Measurements from ENCODE around the gene MAST4.

MAST4 gene

DNA sequence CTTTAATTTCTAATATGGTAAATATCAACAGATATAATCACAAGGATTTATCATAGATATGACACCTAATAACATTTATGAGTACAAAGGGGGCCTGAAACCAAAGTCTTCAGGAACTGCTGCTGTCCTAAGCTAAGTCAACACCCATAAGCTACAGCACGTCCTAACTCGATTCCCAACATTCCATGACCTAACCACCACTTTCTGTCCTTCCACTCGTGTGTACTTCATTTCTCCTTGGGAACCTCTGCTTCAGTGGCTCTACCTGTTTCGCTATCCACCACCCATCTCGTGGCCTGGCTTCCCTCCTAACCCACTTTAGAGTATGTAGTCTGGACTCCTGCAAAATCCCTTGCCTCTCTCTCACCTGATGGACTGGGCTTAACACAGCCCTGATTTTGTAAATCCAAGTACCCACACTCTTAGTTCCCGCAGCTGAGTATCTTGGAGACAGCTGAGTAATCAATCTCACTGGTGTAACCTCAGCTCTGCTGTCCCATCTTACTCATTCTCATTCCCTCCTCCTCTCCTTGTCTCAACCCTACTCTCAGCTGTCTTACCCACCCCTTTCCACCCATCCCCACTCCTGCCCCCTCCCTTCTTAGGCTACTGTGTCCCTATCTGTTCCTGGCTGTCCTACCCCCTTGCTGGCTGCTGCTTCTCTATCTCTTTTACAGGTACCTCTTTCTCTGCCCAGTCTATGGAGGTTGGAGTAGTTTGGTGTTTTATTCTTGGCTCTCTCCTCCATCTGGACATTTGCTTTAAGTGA is 101.8 kb downstream of the MAST4 start:
- DNase-seq (ENCODE audit: low read depth in 1 of 2, low spot score in 1 of 2): no peak

DNA sequence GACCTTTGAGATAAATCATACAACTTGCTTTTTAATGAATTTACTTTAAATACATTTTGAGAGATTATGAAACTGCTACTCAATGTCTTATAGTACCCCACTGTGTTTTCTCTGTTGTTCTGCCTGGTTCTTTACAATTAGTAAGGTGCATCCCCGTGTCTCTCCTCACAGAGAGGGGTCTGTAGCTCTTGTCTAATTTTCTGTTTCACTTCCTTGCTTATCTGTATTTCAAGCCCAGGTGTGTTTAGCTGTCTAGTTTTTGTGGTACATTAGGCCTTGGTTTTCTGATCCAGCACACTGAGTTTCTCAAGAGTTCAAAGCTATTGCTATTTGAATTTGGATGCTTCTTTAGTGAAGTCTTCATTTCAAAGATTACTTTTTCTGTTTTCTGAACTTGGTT is 105.1 kb downstream of the MAST4 start:
- DNase-seq (ENCODE audit: low read depth in 1 of 2, low spot score in 1 of 2): no peak

DNA sequence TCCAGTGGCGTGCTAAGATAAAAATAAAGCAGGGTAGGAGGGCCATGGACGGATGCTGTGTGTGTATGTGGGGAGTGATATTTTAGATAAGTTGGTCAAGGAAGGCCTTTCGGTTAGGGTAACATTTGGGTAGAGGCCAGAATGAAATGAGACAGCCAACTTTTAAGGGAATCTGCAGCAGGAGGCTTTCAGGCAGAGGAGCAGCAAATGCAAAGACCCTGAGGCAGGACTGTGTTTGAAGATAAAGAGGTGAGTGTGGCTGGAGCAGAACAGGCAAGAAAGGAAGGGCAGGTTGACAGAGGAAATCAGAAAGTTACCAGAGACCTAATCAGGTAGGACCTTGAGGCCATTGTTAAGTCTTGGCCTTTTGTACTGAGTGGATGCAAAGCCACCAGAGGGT is 106.2 kb downstream of the MAST4 start:
- no peak for DNase-seq (ENCODE audit: low read depth in 1 of 2, low spot score in 1 of 2)

DNA sequence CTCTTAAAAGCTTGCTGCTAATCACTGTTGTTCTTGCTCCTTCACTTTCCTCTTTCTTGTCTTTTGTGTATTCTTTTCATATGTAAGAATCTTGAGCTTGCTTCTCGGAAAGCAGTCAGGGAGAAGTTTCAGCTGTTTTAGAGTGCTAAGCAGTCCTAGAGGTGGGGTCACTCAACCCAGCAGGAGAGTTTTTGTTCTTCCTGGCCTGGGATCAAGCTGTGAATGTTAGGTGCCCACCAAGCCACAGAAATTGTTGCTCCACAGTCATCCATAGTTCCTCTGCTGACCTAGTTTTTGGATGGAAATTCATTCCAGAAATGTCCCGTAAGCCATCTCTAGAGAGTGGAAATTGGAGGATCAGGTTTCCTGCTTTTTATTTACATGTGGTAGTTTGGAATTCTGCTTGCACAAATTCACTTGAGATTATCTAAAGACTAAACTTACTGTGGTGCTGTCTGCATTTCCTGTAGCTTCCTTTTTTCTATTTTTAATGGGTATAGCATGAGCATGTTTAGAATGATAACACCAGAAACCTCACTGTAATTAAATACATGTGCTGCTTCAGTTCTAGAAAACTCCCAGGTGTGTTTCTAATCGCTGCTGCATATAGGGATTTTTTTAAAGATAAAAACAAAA is 108.7 kb downstream of the MAST4 start:
- no peak for DNase-seq (ENCODE audit: low read depth in 1 of 2, low spot score in 1 of 2)

DNA sequence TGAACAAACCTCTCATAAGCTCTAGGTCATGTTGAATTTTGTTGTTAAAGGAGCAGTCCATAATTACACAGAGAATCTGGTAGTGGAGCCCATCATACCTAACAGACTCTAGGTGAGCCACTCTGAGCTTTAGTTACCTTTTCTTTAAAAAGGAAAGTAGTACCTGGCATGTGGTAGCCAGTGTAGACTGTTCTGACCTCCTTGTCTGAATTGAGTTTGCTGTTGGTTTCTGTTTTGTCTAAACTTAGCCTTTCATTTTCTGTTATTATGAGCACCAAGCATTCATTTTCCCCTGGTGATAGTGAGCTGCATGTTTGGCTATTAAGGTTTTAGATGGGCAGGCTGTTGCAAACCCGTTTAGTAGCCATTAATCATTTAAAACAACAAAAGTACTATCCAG is 112.2 kb downstream of the MAST4 start:
- no peak for DNase-seq (ENCODE audit: low read depth in 1 of 2, low spot score in 1 of 2)

DNA sequence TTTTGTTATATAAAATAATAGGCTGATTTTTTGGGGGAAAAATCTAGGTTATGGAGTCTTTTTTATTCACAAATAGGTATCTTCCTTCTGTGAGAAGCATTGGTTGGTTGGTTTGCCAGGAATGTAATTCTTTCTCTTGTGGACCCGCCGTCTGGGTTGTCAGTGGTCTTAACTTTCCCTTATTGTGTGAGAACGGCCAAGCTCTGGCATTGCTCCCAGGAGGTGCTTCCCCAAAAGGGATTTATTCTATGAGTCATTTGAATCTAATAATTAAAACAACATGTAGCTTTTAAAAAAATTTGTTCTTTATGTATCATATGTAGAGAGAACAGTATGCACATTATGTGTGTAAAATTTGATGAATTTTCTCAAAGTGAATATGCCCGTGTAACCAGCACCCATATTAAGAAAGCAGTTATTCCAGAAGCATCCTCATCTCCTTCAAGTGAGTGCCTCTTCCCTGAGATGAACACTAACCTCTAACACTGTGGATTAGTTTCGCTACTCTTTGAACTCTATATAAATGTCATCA is 114.4 kb downstream of the MAST4 start:
- no peak for DNase-seq (ENCODE audit: low read depth in 1 of 2, low spot score in 1 of 2)

DNA sequence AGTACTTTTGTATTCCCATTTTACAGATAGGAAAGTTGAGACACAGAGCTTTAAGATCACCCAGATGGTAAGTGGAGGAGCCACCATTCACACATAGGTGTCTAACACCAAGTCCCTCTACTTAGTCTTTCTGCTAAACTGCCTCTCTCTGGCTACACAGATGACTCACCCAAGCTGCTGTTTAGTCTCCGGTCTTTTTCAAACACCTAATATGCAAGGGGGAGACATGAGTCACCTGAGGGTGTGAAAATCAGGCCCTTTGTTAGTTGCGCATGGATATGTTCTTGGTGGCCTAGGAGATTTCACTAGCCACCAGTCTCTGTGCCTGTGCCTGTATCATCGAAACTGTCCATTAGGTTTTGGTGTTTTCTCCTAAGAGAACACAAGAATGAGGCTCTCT is 117.8 kb downstream of the MAST4 start:
- DNase-seq (ENCODE audit: low read depth in 1 of 2, low spot score in 1 of 2): no peak

DNA sequence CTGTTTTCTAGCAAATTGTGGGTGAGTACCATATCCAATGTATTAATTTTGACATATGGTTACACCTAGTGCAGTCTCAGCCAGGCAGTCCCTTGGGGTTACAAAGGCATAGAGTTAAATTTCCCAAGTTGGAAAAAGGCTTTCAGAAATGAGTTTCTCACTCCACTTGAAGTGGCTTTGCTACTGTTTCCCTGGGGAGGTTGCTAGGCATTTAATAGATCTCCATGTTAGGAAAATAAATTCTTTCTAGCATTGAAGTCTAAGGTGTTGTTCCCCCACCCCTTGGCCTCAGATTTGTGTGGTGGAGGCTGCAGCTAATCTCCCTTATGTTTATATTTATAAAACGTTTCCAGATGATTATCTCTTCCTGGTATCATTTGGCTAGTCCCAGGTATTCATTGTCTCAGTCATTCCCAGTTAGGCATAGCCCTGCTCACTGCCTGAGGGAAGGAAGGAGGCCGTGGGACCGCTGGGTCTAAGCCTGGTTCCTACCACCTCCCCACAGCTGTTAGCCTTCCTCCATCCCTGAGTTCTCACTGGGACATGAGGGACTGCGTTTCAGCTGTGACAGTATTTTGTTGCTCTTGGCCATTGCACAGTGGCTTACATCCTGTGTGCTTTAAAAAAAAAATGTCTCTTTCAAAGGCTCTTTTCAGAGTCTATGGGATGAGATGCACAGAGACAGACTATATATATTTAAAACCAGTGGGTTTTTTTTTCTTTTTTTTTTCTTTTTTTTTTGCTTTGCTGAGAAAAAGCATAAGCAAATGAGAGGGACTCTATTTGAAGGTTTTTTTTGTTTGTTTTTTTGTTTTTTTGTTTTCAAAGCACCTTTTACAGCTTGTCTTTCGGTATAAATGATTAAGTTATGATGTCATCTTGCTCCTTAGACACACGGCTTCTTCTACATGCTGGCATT is 121.5 kb downstream of the MAST4 start:
- no peak for DNase-seq (ENCODE audit: low read depth in 1 of 2, low spot score in 1 of 2)

DNA sequence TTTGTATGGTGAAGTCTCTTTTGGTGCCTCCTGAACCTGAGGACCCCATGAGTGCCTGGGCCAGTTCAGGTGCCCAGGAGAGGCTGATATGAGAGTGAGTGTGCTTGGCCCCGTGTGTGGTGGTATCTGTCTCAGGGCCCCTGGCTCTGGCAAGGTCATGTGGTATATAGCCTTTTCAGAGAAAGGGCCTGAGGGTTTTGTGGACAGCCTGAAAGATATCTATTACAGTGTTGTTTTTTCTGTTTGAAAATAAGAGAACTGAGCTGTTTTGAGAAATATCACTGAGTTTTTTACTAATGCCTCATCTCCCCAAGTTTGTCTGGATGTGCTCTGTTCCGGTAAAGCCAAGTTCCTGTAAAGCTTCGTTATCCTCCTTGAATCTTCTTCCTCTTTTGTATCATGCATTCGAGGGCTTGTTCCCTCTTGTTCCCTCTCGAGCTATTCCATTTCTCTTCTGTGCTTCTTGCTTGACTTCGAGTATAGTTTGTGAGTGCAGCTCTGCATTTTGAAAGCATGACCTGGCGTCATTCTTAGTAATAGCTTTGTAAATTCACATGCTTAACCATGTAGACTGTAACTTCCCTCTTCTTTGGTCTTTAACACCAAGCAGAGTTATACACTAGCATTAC is 122.3 kb downstream of the MAST4 start:
- no peak for DNase-seq (ENCODE audit: low read depth in 1 of 2, low spot score in 1 of 2)

DNA sequence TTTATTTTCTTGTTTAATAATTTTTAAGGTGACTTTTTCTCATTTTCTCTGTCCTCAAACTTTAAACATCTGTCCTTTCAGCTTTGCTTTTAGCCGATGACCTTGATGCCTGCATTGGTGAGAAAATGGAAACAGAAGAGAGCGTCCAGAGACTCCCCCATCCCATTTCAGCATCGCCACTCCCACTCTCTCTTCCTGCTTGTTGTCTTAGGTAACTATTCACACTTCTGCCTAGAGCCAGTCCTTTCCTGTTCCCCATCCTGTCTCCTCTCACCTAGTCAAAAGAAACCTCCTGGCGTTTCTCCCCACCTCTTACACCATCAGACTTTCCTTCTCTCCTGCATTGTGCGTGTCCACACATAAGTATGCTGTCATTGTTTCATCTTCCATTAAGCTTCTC is 124.6 kb downstream of the MAST4 start:
- DNase-seq (ENCODE audit: low read depth in 1 of 2, low spot score in 1 of 2): no peak

DNA sequence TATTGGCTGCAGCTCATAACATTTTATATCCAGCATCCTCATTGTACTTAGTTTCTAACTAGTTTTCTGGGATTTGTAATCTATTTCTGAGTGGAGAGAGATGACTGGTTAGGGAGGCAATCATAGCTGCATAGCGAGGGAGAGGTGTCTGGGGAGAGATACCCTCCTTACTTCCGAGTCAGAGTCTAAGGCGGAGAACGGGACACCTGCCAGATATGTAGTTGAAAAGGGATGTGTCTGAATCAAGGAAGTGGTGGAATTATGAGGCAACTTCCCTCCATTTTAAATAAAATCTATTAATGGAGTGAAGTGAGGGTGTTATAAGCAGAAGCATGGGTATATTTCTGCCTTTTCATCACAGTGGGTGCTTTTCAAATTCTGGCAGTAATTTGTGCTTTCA is 126.5 kb downstream of the MAST4 start:
- no peak for DNase-seq (ENCODE audit: low read depth in 1 of 2, low spot score in 1 of 2)

DNA sequence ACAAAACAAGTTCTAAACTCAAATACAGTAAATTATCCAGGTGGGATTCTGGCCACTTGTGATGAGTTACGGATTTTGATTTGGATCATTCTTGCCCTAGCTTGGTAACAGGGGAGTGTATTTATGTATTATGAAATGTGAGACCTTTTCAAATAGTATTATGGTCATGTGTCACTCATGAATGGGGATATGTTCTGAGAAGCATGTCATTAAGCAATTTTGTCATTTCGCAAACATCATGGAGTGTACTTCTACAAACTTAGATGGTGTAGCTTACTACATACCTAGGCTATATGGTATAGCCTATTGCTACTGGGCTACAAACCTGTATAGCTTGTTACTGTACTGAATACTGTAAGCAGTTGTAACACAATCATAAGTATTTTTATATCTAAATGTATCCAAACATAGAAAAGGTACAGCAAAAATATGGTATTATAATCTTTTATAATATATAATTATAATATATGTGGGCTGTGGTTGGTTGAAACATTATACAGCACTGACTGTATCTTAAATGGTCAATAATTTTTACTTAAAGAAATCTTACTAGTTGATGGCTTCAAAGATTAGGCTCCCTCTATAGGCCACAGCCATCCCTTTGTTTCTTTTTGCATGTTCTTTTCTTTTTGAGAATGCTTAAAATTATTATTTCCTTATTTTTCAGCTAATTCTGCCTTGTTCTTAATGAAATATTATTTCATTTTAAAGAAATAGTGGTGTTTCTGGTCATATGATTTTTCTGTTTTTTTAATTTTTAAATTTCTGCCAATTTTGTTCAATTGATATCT is 128.4 kb downstream of the MAST4 start:
- DNase-seq (ENCODE audit: low read depth in 1 of 2, low spot score in 1 of 2): no peak

DNA sequence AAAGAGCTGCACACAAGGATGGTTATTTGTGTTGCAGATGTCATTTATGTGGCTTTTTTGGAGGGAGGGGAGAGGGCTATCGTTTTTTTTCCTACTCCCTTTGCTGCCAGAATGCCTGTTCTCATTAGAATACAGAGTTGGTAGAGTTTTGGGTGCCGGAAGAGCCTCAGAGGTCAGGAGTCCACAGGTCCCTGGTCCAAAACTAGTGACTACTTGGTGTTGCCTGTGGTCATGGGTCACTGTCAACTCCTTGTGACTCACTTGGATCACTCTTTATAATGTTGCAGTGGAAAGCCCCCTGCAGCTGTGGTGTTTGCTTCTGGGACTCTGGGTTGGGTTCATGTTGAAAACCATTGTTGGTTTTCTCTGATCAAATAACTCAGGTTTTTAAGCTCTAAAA is 131.4 kb downstream of the MAST4 start:
- DNase-seq (ENCODE audit: low read depth in 1 of 2, low spot score in 1 of 2): no peak

DNA sequence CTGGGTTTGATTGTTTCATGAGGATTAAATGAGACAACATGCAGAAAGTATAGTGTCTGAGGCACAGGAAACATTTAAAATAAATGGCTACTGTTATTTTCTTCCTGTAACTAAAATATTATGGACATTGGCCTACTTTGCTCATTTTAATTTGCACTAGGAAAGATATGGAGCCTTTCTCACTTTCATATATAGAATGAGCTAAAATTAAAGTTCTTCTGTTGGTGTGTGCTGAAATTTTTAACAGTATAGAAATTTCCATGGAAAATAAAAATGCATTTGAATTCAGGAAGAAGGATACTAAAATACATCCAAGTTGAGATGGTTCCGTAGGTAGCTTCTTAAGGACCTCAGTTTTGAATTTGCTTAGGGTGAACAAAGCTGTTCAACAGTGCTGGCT is 131.9 kb downstream of the MAST4 start:
- DNase-seq (ENCODE audit: low read depth in 1 of 2, low spot score in 1 of 2): no peak

DNA sequence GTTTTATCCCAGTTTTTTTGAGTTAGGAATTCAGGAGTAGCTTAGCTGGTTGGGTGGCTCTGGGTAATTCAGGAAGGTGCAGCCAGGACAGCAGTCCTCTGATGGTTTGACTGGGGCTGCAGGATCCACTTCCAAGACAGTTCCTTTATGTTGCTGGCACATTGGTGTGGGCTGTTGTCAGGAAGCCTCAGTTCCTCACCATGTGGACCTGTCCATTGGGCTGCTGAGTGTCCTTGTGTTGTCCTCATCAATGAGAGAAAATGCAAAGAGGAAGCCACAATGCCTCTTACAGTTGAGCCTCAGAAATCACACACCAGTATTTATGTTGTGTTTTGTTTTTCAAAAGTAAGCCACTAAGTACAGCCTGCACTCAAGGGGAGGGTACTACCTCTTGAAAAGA is 140.9 kb downstream of the MAST4 start:
- no peak for DNase-seq (ENCODE audit: low read depth in 1 of 2, low spot score in 1 of 2)

DNA sequence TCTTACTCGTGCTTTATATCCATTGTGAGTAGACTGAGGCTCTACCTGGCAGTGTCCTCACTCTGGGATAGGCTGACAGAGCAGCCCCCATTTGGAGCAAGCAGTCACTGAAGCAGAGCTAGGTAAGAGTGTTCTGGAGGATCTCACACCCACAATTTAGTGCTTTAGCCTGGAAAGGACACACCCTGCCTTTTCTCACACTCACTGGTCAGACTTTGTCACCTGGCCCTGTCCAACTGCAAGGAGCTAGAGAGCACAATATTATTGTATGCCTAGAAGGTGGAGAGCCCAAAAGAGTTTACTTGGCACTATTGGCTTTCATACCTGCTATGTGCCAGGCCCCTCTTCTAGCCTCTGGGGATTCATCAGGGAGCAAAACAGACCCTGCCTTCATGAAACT is 141.9 kb downstream of the MAST4 start:
- no peak for DNase-seq (ENCODE audit: low read depth in 1 of 2, low spot score in 1 of 2)

DNA sequence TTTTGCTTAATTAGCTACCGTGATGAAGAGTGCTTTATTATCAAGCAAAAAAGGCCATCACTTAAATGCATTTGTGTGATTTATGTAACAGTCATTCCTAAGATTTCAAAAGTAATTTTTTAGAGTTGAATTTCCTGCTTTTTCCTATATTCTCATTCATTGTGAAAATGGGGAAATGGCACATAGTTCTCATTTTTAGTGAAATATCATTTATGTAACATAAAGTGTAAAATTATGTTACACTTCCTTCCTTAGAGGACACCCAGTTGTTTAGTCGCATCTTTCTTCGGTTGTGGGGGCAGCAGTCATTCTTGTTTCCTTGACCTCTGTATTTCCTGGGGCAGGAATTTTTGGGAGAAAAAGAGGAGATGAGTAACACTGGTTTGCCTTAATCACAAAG is 142.8 kb downstream of the MAST4 start:
- no peak for DNase-seq (ENCODE audit: low read depth in 1 of 2, low spot score in 1 of 2)

DNA sequence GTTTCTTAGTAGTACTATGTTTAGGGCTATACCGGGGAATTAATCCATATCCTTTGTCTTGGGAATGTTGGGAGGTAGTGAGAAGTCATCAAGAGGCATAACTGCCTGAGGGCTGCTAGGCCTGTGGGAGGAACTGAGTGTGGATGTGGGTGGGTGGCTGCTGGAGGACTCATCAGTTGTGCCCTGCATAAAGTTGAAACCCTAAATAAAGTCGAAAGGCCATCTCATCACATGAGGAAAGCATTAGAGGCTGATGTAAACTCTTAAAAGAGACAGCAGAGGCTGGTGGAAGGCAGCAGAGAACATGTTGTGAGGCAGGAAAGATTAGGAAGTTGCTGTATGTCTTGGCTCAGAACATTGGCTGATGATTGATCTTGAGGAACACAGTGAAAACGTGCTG is 143.8 kb downstream of the MAST4 start:
- DNase-seq (ENCODE audit: low read depth in 1 of 2, low spot score in 1 of 2): no peak

DNA sequence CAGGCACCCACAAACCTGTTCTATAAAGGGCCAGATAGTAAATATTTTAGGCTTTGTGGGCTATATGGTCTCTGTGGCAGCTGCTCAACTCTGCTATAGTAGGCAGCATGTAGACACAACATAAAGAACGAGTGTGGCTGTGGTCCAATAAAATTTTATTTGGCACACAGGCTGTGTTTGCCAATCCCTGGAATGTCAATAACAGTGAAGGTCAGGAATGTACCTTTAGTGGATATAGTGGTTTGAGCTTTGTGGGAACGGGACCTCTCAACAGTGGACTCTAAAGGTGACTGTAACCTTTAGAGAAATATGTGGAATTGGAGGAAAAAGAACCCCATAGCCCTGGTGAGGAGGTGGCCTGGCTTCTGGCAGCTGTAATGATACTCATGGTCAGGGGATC is 145.2 kb downstream of the MAST4 start:
- no peak for DNase-seq (ENCODE audit: low read depth in 1 of 2, low spot score in 1 of 2)

DNA sequence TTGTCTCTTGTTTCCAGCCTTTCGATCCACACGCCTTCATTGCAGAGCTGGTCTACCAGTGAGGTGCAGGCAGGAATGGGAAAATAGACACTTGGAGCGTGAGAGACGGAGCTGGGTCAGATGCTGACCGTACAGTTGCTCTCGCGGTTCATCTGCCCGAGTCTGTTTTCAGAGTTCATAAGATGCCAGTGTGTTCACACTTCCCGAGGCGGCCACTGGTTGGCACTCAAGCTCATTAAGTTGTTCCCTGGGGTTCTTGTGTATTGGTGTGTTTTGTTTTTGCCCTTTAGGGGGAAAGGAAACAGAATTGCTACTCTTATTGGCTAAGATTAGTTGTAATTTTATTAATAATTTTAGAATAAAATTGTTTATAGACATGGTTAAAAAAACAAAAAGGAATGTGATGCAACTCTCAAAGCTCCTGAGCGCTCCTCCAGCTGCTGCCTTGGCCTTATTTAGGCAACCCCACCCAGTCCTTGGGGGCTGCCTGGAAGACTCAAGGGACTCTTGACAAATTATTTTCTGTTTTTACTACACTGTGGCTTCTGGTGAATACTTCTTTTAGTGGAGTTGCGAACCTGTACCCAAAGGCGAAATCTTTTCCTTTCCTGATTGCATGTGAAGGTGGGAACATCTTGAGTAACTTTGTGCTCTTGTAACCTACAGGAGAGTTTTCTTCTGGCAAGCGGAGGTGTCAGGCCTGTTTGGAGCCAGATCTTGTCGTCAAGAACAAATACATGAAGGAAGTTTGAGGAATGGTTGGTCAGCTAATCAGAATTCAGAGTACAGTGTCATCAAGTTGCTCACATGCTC is 146.1 kb downstream of the MAST4 start:
- DNase-seq (ENCODE audit: low read depth in 1 of 2, low spot score in 1 of 2): no peak
